MM.1S (cell line): ENCODE results near the gene LRMDA.

Source experiments
- DNase-seq: peaks from one replicate; pipeline ENCODE4 v3.0.0-alpha.2; 2015
- H2AFZ ChIP-seq: fragments of 300-600 bp; sonication (generic); 2 replicates; pipeline ENCODE4 v1.6.0; 2016; ENCODE audit warnings: antibody characterized with exemption, low read length
- H3F3A ChIP-seq: fragments of 300-600 bp; sonication (generic); 2 replicates; pipeline ENCODE4 v1.6.1; 2016; ENCODE audit warnings: mild to moderate bottlenecking, antibody characterized with exemption, low read length, moderate library complexity, mixed read lengths; ENCODE audit not compliant: insufficient read depth
- H3K27ac ChIP-seq: fragments of 300-600 bp; sonication (generic); 2 replicates; pipeline ENCODE4 v1.5.1; 2016; ENCODE audit warnings: mild to moderate bottlenecking, low read length
- H3K27me3 ChIP-seq: fragments of 300-600 bp; sonication (generic); replicated peaks from 2 replicates; pipeline ENCODE4 v1.6.0; 2016; ENCODE audit warnings: low read length; ENCODE audit not compliant: insufficient read depth
- H3K36me3 ChIP-seq: fragments of 300-600 bp; sonication (generic); replicated peaks from 2 replicates; pipeline ENCODE4 v1.6.1; 2016; ENCODE audit warnings: mild to moderate bottlenecking, low read length, mixed read lengths; ENCODE audit not compliant: insufficient read depth
- H3K4me1 ChIP-seq: fragments of 300-600 bp; sonication (generic); 2 replicates; pipeline ENCODE4 v1.6.1; 2016; ENCODE audit warnings: low read length, mixed read lengths
- H3K4me2 ChIP-seq: fragments of 300-600 bp; sonication (generic); 2 replicates; pipeline ENCODE4 v1.6.0; 2016; ENCODE audit warnings: low read depth, low read length
- H3K4me3 ChIP-seq: fragments of 300-600 bp; sonication (generic); 2 replicates; pipeline ENCODE4 v1.5.1; 2016; ENCODE audit warnings: low read length, mixed read lengths
- H3K79me2 ChIP-seq: fragments of 300-600 bp; sonication (generic); 2 replicates; pipeline ENCODE4 v1.6.1; 2016; ENCODE audit warnings: mixed run types, low read length, mixed read lengths
- H3K9ac ChIP-seq: fragments of 300-600 bp; sonication (generic); 2 replicates; pipeline ENCODE4 v1.6.1; 2016; ENCODE audit warnings: low read length, mixed read lengths
- H3K9me2 ChIP-seq: fragments of 300-600 bp; sonication (generic); replicated peaks from 2 replicates; pipeline ENCODE4 v1.6.1; 2016; ENCODE audit warnings: mild to moderate bottlenecking, low read length, mixed read lengths; ENCODE audit not compliant: insufficient read depth
- H3K9me3 ChIP-seq: fragments of 300-600 bp; sonication (generic); replicated peaks from 2 replicates; pipeline ENCODE4 v1.6.1; 2016; ENCODE audit warnings: mild to moderate bottlenecking, low read length, mixed read lengths; ENCODE audit not compliant: insufficient read depth
- H4K20me1 ChIP-seq: fragments of 300-600 bp; sonication (generic); 2 replicates; pipeline ENCODE4 v1.6.1; 2016; ENCODE audit warnings: mild to moderate bottlenecking, low read length, moderate library complexity, mixed read lengths; ENCODE audit not compliant: insufficient read depth
- CTCF ChIP-seq: fragments of 300-600 bp; sonication (generic); IDR thresholded peaks from 2 replicates; pipeline ENCODE4 v1.5.1; 2016; ENCODE audit warnings: antibody characterized with exemption, low read length, mixed read lengths
- EZH2 ChIP-seq: fragments of 300-600 bp; sonication (generic); optimal IDR thresholded peaks from 2 replicates; pipeline ENCODE3; 2017; ENCODE audit warnings: low read depth, mild to moderate bottlenecking, antibody characterized with exemption, low read length, mixed read lengths
- EZH2phosphoT487 ChIP-seq: fragments of 300-600 bp; sonication (generic); IDR thresholded peaks from 2 replicates; pipeline ENCODE4 v1.6.1; 2018; ENCODE audit warnings: antibody characterized with exemption, low read length

LRMDA gene

GRCh38 chr10:75397496-75398199, 33.8 kb upstream of the LRMDA start:
- Histone ChIP-seq H3K79me2 (peaks cover 25% of the 10 kb centered on the region), H4K20me1 (no peaks in the 10 kb centered on the region), H3K36me3 (no peaks in the 10 kb centered on the region), H3K27ac (no peak overlapping the region), H3K9me2 (no peaks in the 10 kb centered on the region), H3K27me3 (no peaks in the 10 kb centered on the region), H3K4me2 (no peak overlapping the region), H3K4me1 (no peaks in the 10 kb centered on the region), H3F3A (peaks cover 10% of the 10 kb centered on the region; the same call in 1 of the 2 replicates), H3K9me3 (no peaks in the 10 kb centered on the region), H3K4me3 (no peak overlapping the region), H3K9ac (no peak overlapping the region), H2AFZ (no peak overlapping the region)
- no peak for DNase-seq
- TF ChIP-seq EZH2 (no peak), EZH2phosphoT487 (no peak), CTCF (no peak)

- Histone ChIP-seq H3F3A (peaks cover 16% of the 10 kb centered on the region), H2AFZ (no peak overlapping the region), H3K36me3 (no peaks in the 10 kb centered on the region), H4K20me1 (no peaks in the 10 kb centered on the region), H3K9me2 (no peaks in the 10 kb centered on the region), H3K27me3 (no peaks in the 10 kb centered on the region), H3K4me2 (no peak overlapping the region), H3K79me2 (peaks cover 25% of the 10 kb centered on the region), H3K4me1 (no peaks in the 10 kb centered on the region), H3K9ac (no peak overlapping the region), H3K9me3 (no peaks in the 10 kb centered on the region), H3K4me3 (no peak overlapping the region), H3K27ac (no peak overlapping the region)
- TF ChIP-seq EZH2: no peak
- TF ChIP-seq EZH2phosphoT487: no peak
- no peak for TF ChIP-seq CTCF
- DNase-seq: no peak
These were observed 33.2 kb upstream of the LRMDA start for GRCh38 chr10:75398200-75398691.

GRCh38 chr10:75398692-75399460, 32.5 kb upstream of the LRMDA start:
- Histone ChIP-seq H3K9me3 (no peaks in the 10 kb centered on the region), H3K9ac (no peak overlapping the region), H2AFZ (no peak overlapping the region), H3K4me3 (no peak overlapping the region), H3K36me3 (no peaks in the 10 kb centered on the region), H3K27ac (no peak overlapping the region), H3K27me3 (no peaks in the 10 kb centered on the region), H3K4me2 (peak overlapping the region; percentile 77; the same call in 1 of the 2 replicates), H3K4me1 (no peaks in the 10 kb centered on the region), H3F3A (peaks cover 22% of the 10 kb centered on the region), H4K20me1 (no peaks in the 10 kb centered on the region), H3K9me2 (no peaks in the 10 kb centered on the region), H3K79me2 (peaks cover 25% of the 10 kb centered on the region)
- DNase-seq: no peak
- TF ChIP-seq CTCF (no peak), EZH2 (no peak), EZH2phosphoT487 (no peak)
